OCI-LY1 (cell line): ENCODE results near the gene ADARB2.

Source experiments
- H2AFZ ChIP-seq: fragments of 200-600 bp; sonication (generic), shearing (Covaris generic); 2 replicates; pipeline ENCODE4 v1.6.0; 2014; ENCODE audit warnings: antibody characterized with exemption, mild to moderate bottlenecking, low read length
- H3F3A ChIP-seq: fragments of 200-600 bp; sonication (generic), shearing (Covaris generic); 2 replicates; pipeline ENCODE4 v1.6.0; 2014; ENCODE audit warnings: mild to moderate bottlenecking, antibody characterized with exemption, low read length, moderate library complexity; ENCODE audit not compliant: insufficient read depth
- H3K27ac ChIP-seq: fragments of 200-600 bp; sonication (generic); 2 replicates; pipeline ENCODE4 v1.5.1; 2014; ENCODE audit warnings: low read length, mixed run types, mild to moderate bottlenecking, low read depth; ENCODE audit not compliant: poor library complexity, severe bottlenecking
- H3K27me3 ChIP-seq: fragments of 200-600 bp; sonication (generic); 2 replicates; pipeline ENCODE4 v1.6.0; 2014; ENCODE audit warnings: antibody characterized with exemption, mild to moderate bottlenecking, low read length, moderate library complexity; ENCODE audit not compliant: insufficient read depth
- H3K36me3 ChIP-seq: fragments of 200-600 bp; sonication (generic); 2 replicates; pipeline ENCODE4 v1.6.1; 2014; ENCODE audit warnings: mild to moderate bottlenecking, antibody characterized with exemption, low read length, moderate library complexity, mixed read lengths; ENCODE audit not compliant: insufficient read depth
- H3K4me1 ChIP-seq: fragments of 200-600 bp; sonication (generic); 2 replicates; pipeline ENCODE4 v1.5.1; 2014; ENCODE audit warnings: mild to moderate bottlenecking, low read length, moderate library complexity; ENCODE audit not compliant: insufficient read depth, severe bottlenecking
- H3K4me2 ChIP-seq: fragments of 200-600 bp; sonication (generic), shearing (Covaris generic); 2 replicates; pipeline ENCODE4 v1.6.1; 2014; ENCODE audit warnings: low read length
- H3K4me3 ChIP-seq: fragments of 200-600 bp; sonication (generic); 2 replicates; pipeline ENCODE4 v1.5.1; 2014; ENCODE audit warnings: low read length, low read depth, mild to moderate bottlenecking, mixed read lengths; ENCODE audit not compliant: poor library complexity, severe bottlenecking
- H3K79me2 ChIP-seq: fragments of 200-600 bp; shearing (Covaris generic); 2 replicates; pipeline ENCODE4 v1.6.1; 2016; ENCODE audit warnings: mixed run types, low read length, mixed read lengths; ENCODE audit not compliant: insufficient read depth
- H3K9ac ChIP-seq: fragments of 200-600 bp; sonication (generic), shearing (Covaris generic); 2 replicates; pipeline ENCODE4 v1.6.1; 2014; ENCODE audit warnings: mild to moderate bottlenecking, low read length, mixed read lengths
- H3K9me2 ChIP-seq: fragments of 200-600 bp; sonication (generic), shearing (Covaris generic); 2 replicates; pipeline ENCODE4 v1.6.1; 2014; ENCODE audit warnings: low read depth, mild to moderate bottlenecking, low read length, mixed read lengths
- H3K9me3 ChIP-seq: fragments of 200-600 bp; shearing (Covaris generic); 2 replicates; pipeline ENCODE4 v1.6.1; 2014; ENCODE audit warnings: low read length, mixed read lengths
- H4K20me1 ChIP-seq: fragments of 200-600 bp; sonication (generic), shearing (Covaris generic); 2 replicates; pipeline ENCODE4 v1.6.0; 2016; ENCODE audit warnings: mild to moderate bottlenecking, low read length; ENCODE audit not compliant: insufficient read depth
- CTCF ChIP-seq: fragments of 200-600 bp; sonication (generic), shearing (Covaris generic); IDR thresholded peaks from 2 replicates; pipeline ENCODE4 v1.5.1; 2017; ENCODE audit warnings: mild to moderate bottlenecking, antibody characterized with exemption, low read length, moderate library complexity, mixed read lengths
- EZH2 ChIP-seq: fragments of 200-600 bp; sonication (generic), shearing (Covaris generic); IDR thresholded peaks from 2 replicates; pipeline ENCODE4 v1.8.0; 2017; ENCODE audit warnings: borderline replicate concordance, mixed run types, mild to moderate bottlenecking, antibody characterized with exemption, low read length, moderate library complexity, mixed read lengths

The ADARB2 gene

GRCh38 chr10:1746796-1747195 is 9.5 kb upstream of the ADARB2 start:
- H3K9me2 ChIP-seq, result no peaks in the 10 kb centered on the region
- H3K79me2 ChIP-seq, result no peaks in the 10 kb centered on the region
- no peak overlapping the region for H3K4me2 ChIP-seq
- H3K27me3 ChIP-seq, result 0 out of 2 replicates have a peak, but pooled peaks cover 3% of the 10 kb centered on the region
- no peaks in the 10 kb centered on the region for H3F3A ChIP-seq
- H3K4me3 ChIP-seq, result no peak overlapping the region
- H2AFZ ChIP-seq, result no peak overlapping the region
- no peaks in the 10 kb centered on the region; the same call in 1 of the 2 replicates for H3K36me3 ChIP-seq
- H3K27ac ChIP-seq, result no peak overlapping the region
- H3K9ac ChIP-seq, result no peak overlapping the region
- TF ChIP-seq CTCF, result no peak
- no peak for TF ChIP-seq EZH2
- peaks cover 6% of the 10 kb centered on the region for H3K4me1 ChIP-seq
- H4K20me1 ChIP-seq, result no peaks in the 10 kb centered on the region
- peaks cover 13% of the 10 kb centered on the region; the same call in 1 of the 2 replicates for H3K9me3 ChIP-seq

GRCh38 chr10:1745780-1746456 is 8.6 kb upstream of the ADARB2 start:
- Histone ChIP-seq H4K20me1 (no peaks in the 10 kb centered on the region), H3F3A (no peaks in the 10 kb centered on the region), H3K9me2 (no peaks in the 10 kb centered on the region), H3K4me1 (peaks cover 6% of the 10 kb centered on the region), H3K4me3 (no peak overlapping the region), H3K79me2 (no peaks in the 10 kb centered on the region), H3K27ac (no peak overlapping the region), H3K9ac (no peak overlapping the region), H2AFZ (no peak overlapping the region), H3K9me3 (peaks cover 11% of the 10 kb centered on the region; the same call in 1 of the 2 replicates), H3K4me2 (no peak overlapping the region), H3K36me3 (no peaks in the 10 kb centered on the region; the same call in 1 of the 2 replicates), H3K27me3 (0 out of 2 replicates have a peak, but pooled peaks cover 3% of the 10 kb centered on the region)
- TF ChIP-seq EZH2 (no peak), CTCF (no peak)

GRCh38 chr10:1744524-1744923 is 7.2 kb upstream of the ADARB2 start:
- H3K4me3 ChIP-seq, result no peak overlapping the region
- H3K27me3 ChIP-seq, result peaks cover 10% of the 10 kb centered on the region; the same call in 1 of the 2 replicates
- no peak overlapping the region for H3K4me2 ChIP-seq

More at GRCh38 chr10:1744524-1744923, 7.2 kb upstream of the ADARB2 start:
- no peak overlapping the region for H2AFZ ChIP-seq
- no peak for TF ChIP-seq EZH2
- TF ChIP-seq CTCF, result no peak
- H3K9me2 ChIP-seq, result no peaks in the 10 kb centered on the region
- H3K4me1 ChIP-seq, result peaks cover 6% of the 10 kb centered on the region
- H3K9ac ChIP-seq, result no peak overlapping the region
- H3K9me3 ChIP-seq, result peaks cover 6% of the 10 kb centered on the region; the same call in 1 of the 2 replicates
- H4K20me1 ChIP-seq, result no peaks in the 10 kb centered on the region
- no peaks in the 10 kb centered on the region for H3K79me2 ChIP-seq
- H3F3A ChIP-seq, result no peaks in the 10 kb centered on the region
- H3K36me3 ChIP-seq, result no peaks in the 10 kb centered on the region; the same call in 1 of the 2 replicates
- H3K27ac ChIP-seq, result no peak overlapping the region
